Tibial nerve (tissue), 4 donors: Measurements from ENCODE around the gene WSCD2. TPM values are rescaled to one million over a fixed set of nuclear protein-coding genes. Genes with fewer than 3 reads are reported as not detected.

Experiments
- DNase-seq, 2 donors: peaks; one replicate each; pipeline ENCODE4 v3.0.0-alpha.2; 2019; ENCODE audit warnings: low spot score in 2 of 2
- H3K27ac ChIP-seq, 4 donors: fragments of 200-600 bp; sonication (generic) in 3 of 4; one replicate each; pipeline ENCODE4 v1.5.1; 2017 to 2019; ENCODE audit warnings: mild to moderate bottlenecking in 1 of 4
- H3K27me3 ChIP-seq, 2 donors: fragments of 200-600 bp; sonication (generic) in 1 of 2; one replicate each; pipeline versions ENCODE4 v1.5.1 to v1.6.0; 2017 to 2019
- H3K36me3 ChIP-seq, 3 donors: fragments of 200-600 bp; sonication (generic); one replicate each; pipeline ENCODE4 v1.5.1; 2018 to 2019
- H3K4me1 ChIP-seq, 4 donors: fragments of 200-600 bp; sonication (generic) in 3 of 4; one replicate each; pipeline ENCODE4 v1.5.1; 2017 to 2019
- H3K4me3 ChIP-seq, 4 donors: fragments of 200-600 bp; sonication (generic) in 3 of 4; one replicate each; pipeline ENCODE4 v1.5.1; 2017 to 2019; ENCODE audit warnings: mild to moderate bottlenecking in 1 of 4, moderate library complexity in 1 of 4
- H3K9me3 ChIP-seq, 4 donors: fragments of 200-600 bp; sonication (generic) in 3 of 4; one replicate each; pipeline ENCODE4 v1.5.1; 2017 to 2019
- EP300 ChIP-seq, 2 donors: sonication (generic); formaldehyde crosslinking; IDR thresholded peaks; one replicate each; pipeline ENCODE4 v1.6.1; 2017; ENCODE audit warnings: antibody characterized with exemption in 2 of 2, mild to moderate bottlenecking in 1 of 2
- POLR2A ChIP-seq, 2 donors: fragments of 450-650 bp; IDR thresholded peaks; one replicate each; pipeline ENCODE4 v1.6.1; 2017; ENCODE audit warnings: antibody characterized with exemption in 2 of 2, mild to moderate bottlenecking in 2 of 2, moderate library complexity in 2 of 2
- WGBS, 2 donors: methylation state at CpG; one replicate each; pipeline ENCODE4 v1.1.5; 2018; 5-methylcytosine and 5-hydroxymethylcytosine counted together
- total RNA-seq, 4 donors: library from RNA; depleted of rRNA; stranded (reverse); fragments of >200 nt; gene quantifications; one replicate each; pipeline ENCODE4 v1.1.0, GENCODE V29; 2016
- TF ChIP-seq, protein P1 (sequence below), 5 experiments: fragments of 200-600 bp in 3 of 5; fragments of 450-650 bp in 2 of 5; sonication (generic) in 3 of 5; IDR thresholded peaks; one replicate each; pipeline ENCODE4 v1.5.1; 2016 to 2019; ENCODE audit warnings: antibody characterized with exemption in 5 of 5, mild to moderate bottlenecking in 3 of 5, moderate library complexity in 2 of 5

WSCD2 gene
- total RNA-seq, 4 donors from 2014 or later: 4.2 to 38.9 (median 20.8) TPM

DNA sequence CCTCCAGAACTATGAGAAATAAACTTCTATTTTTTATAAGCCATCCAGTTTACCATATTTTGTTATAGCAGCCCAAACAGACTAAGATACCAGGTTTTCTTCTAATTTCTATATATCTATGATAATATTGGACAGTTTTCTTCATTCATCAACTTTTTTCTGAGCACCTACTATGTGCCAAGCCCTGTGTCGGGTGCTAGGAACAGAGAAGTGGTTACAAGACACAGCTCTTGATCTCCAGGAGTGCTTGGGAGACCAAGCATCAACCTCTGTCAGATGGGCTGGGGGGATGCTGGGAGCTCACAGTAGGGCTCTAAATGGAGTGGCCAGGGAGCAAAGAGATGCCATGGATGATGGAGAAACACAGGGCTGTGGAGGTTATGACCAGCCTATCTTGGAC lies 2.9 kb upstream of the WSCD2 start:
- peaks cover 0 to 16% of the 10 kb centered on the region in 2 donors for H3K27me3 ChIP-seq
- WGBS, 2 donors: 80% methylated on average over 1 of the region's 1 CpG
- TF ChIP-seq EP300 (IDR thresholded peaks at IDR 0.05) (no peak), POLR2A (IDR thresholded peaks at IDR 0.05) (no peak)
- TF ChIP-seq, protein P1, sequence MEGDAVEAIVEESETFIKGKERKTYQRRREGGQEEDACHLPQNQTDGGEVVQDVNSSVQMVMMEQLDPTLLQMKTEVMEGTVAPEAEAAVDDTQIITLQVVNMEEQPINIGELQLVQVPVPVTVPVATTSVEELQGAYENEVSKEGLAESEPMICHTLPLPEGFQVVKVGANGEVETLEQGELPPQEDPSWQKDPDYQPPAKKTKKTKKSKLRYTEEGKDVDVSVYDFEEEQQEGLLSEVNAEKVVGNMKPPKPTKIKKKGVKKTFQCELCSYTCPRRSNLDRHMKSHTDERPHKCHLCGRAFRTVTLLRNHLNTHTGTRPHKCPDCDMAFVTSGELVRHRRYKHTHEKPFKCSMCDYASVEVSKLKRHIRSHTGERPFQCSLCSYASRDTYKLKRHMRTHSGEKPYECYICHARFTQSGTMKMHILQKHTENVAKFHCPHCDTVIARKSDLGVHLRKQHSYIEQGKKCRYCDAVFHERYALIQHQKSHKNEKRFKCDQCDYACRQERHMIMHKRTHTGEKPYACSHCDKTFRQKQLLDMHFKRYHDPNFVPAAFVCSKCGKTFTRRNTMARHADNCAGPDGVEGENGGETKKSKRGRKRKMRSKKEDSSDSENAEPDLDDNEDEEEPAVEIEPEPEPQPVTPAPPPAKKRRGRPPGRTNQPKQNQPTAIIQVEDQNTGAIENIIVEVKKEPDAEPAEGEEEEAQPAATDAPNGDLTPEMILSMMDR (IDR thresholded peaks at IDR 0.05): no peak
- no peak overlapping the region for H3K27ac ChIP-seq
- no peak overlapping the region for H3K4me3 ChIP-seq
- no peaks in the 10 kb centered on the region for H3K36me3 ChIP-seq
- no peak for DNase-seq
- H3K4me1 ChIP-seq: peaks cover 0 to 23% (median 0%) of the 10 kb centered on the region in 4 donors
- H3K9me3 ChIP-seq: peaks cover 0 to 11% (median 0%) of the 10 kb centered on the region in 4 donors

DNA sequence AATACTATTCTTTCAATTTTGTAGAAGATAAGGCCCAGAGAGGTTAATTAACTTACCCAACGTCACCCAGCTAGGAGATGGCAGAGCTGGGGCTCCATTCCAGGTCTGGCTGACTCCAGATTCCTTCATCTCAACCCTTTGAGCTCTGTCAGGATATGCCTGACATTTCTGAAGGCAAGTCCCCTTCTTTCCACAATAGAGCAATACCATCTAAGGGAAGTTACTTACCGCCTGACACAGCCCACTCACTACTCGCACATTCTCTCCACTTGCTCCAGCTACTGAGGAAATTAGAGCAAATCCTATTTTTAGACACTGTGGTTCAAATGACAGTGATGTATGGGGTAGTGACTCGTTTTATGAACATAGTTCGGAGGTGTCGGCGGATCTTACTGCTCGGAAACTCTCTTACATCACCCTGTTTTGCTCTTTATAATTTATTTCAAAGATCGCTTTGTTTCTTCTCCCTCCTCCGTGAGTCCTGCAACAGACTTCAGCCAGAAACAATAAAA lies 2.0 kb upstream of the WSCD2 start:
- DNase-seq: no peak
- WGBS, 2 donors: 23 to 33% methylated on average over 10 of the region's 10 CpGs
- H3K4me3 ChIP-seq: no peak overlapping the region
- H3K4me1 ChIP-seq: peaks cover 0 to 23% (median 0%) of the 10 kb centered on the region in 4 donors
- H3K36me3 ChIP-seq: no peaks in the 10 kb centered on the region
- peak overlapping the region in 1 of 4 donors; percentile 48 for H3K27ac ChIP-seq
- TF ChIP-seq EP300 (IDR thresholded peaks at IDR 0.05) (no peak), POLR2A (IDR thresholded peaks at IDR 0.05) (no peak)
- TF ChIP-seq, protein P1 (IDR thresholded peaks at IDR 0.05): no peak
- H3K27me3 ChIP-seq: peaks cover 0 to 16% of the 10 kb centered on the region in 2 donors
- peaks cover 0 to 11% (median 0%) of the 10 kb centered on the region in 4 donors for H3K9me3 ChIP-seq

DNA sequence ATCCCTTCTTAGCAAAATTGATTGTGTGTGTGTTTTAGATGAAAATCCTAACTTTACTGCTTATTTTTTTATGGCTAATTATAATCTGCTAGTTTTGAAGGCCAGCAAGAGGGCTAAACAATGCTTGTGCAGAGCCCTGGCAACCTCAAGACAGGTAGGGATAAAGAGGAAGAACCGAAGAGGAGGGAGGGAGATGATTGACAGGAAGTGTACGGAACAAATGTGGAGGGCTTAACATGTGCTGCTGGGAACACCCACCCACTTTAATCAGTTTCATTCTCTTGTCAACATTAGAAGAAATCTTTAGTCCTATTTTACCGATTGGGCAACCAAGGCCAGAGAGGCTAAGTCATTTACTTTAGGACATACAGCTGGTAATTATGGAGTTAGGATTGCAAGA lies 1.4 kb upstream of the WSCD2 start:
- H3K4me1 ChIP-seq: peaks cover 0 to 23% (median 0%) of the 10 kb centered on the region in 4 donors
- H3K4me3 ChIP-seq: no peak overlapping the region
- WGBS, 2 donors: 53 to 54% methylated on average over 3 of the region's 3 CpGs
- H3K27me3 ChIP-seq: peaks cover 0 to 16% of the 10 kb centered on the region in 2 donors
- no peak for DNase-seq
- TF ChIP-seq POLR2A (IDR thresholded peaks at IDR 0.05) (no peak), EP300 (IDR thresholded peaks at IDR 0.05) (no peak)
- TF ChIP-seq, protein P1 (IDR thresholded peaks at IDR 0.05): no peak
- H3K9me3 ChIP-seq: peaks cover 0 to 8% (median 0%) of the 10 kb centered on the region in 4 donors
- peak overlapping the region in 1 of 4 donors; percentile 48 for H3K27ac ChIP-seq
- H3K36me3 ChIP-seq: no peaks in the 10 kb centered on the region

DNA sequence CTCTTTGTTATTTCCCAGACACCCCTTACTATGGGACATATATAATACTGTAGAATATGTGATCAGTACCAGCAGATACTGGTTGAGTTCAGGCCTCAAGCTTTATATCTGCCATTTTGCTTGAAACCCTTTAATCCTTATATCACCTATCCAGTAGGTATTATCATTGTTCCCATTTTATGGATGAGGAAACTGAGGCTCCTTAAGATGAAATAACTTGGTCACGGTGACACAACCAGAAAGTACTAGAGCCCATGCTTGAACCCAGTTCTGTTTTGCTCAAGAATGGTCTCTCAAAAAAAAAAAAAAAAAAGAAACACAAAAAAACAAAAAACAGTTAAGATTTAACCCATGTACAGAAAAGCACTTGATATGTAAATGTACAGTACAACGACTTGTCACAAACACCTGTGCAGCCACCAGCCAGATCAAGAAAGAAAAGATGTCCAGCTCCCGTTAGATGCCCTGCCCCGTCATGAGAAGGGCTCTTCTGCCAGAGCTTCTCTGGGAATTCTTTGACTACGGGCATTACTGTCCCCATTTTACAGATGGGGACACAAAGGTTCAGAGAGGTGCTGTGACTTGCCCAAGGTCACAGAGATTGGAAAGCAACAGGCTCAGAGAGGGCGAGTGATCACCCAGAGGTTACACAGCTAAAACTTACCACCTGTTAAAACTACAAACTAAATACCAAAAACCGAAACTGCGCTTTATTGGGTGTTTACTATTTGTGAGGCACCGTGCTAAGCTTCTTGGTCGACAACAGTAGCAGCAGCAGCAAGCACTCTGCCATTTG lies 669 bp upstream of the WSCD2 start:
- Histone ChIP-seq H3K27ac (peak overlapping the region in 1 of 4 donors; percentile 75), H3K4me3 (peak overlapping the region in 3 of 4 donors; percentile 33 to 59 (median 44)), H3K27me3 (peaks cover 0 to 16% of the 10 kb centered on the region in 2 donors), H3K9me3 (peaks cover 0 to 5% (median 0%) of the 10 kb centered on the region in 4 donors), H3K36me3 (no peaks in the 10 kb centered on the region), H3K4me1 (peaks cover 0 to 23% (median 0%) of the 10 kb centered on the region in 4 donors)
- DNase-seq: no peak
- WGBS, 2 donors: 70 to 78% methylated on average over 10 of the region's 10 CpGs
- TF ChIP-seq POLR2A (IDR thresholded peaks at IDR 0.05): no peak
- TF ChIP-seq, protein P1 (IDR thresholded peaks at IDR 0.05): no peak
- no peak for TF ChIP-seq EP300 (IDR thresholded peaks at IDR 0.05)

DNA sequence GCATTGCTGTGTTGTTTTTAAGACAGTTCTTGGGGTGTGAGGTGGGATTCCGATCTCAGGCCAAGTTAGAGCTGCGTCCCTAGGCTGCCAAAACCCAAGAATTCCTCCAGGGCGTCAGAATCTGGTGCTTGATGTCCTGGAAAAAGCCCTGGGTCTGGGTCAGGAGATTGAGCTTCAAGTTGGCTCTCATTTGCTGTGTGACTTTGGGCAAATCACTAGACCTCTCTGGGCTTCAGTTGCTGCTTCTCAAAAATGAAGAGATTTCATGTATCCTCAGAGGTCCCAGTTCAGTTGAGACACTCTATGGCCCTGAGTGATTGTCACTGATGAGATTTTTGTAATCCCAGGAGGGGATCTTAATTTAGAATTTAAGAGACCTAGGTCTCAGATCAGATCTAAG lies 1.9 kb downstream of the WSCD2 start:
- Histone ChIP-seq H3K27ac (peak overlapping the region in 1 of 4 donors; percentile 32), H3K36me3 (no peaks in the 10 kb centered on the region), H3K4me3 (no peak overlapping the region), H3K9me3 (peaks cover 0 to 3% (median 0%) of the 10 kb centered on the region in 4 donors), H3K4me1 (peaks cover 0 to 23% (median 0%) of the 10 kb centered on the region in 4 donors), H3K27me3 (peaks cover 0 to 15% of the 10 kb centered on the region in 2 donors)
- no peak for DNase-seq
- TF ChIP-seq EP300 (IDR thresholded peaks at IDR 0.05) (no peak), POLR2A (IDR thresholded peaks at IDR 0.05) (no peak)
- TF ChIP-seq, protein P1 (IDR thresholded peaks at IDR 0.05): no peak
- 77 to 90% methylated on average over 2 to 3 of the region's 3 CpGs for WGBS, 2 donors
